ENCODE measurements around the gene C16orf78.

C16orf78 gene

DNA sequence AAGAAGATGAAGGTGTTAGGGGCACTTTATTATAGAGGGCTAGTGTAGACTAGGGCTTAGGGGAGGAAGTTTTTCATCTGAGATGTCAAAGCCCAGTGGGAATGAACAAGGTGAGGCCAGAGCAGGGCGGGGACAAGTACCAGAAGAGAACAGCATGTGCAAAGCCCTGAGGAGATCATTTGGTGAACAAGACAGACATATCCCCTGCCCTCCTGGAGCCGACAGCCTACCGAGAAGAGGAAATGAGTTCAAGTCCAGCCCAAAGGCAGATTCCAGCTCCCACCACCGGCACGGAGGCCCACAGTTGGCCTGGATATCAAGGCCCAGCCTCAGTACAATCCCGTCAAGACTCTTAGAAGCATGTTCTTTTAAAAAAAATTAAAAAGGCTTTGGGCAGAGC is 61.1 kb downstream of the C16orf78 start:
- peaks cover 6% of the 10 kb centered on the region; the same call in 1 of the 2 replicates for H3K27me3 ChIP-seq (ENCODE audit: insufficient read depth, low read length)
- H3K4me3 ChIP-seq (ENCODE audit: low read depth, low read length, poor library complexity, severe bottlenecking) = no peak overlapping the region
- H3K4me2 ChIP-seq (ENCODE audit: low read length) = no peak overlapping the region
- H3K79me2 ChIP-seq (ENCODE audit: insufficient read depth, low read length) = no peaks in the 10 kb centered on the region
- no peaks in the 10 kb centered on the region for H4K20me1 ChIP-seq (ENCODE audit: insufficient read depth, low read length)
- H3K9me3 ChIP-seq (ENCODE audit: low read length) = no peaks in the 10 kb centered on the region
- no peaks in the 10 kb centered on the region for H3K4me1 ChIP-seq (ENCODE audit: insufficient read depth, low read length, severe bottlenecking)
- no peaks in the 10 kb centered on the region for H3F3A ChIP-seq (ENCODE audit: insufficient read depth, low read length)
- H3K36me3 ChIP-seq (ENCODE audit: insufficient read depth, low read length) = no peaks in the 10 kb centered on the region
- H3K9ac ChIP-seq (ENCODE audit: low read length) = no peak overlapping the region
- no peak for TF ChIP-seq EZH2 (IDR thresholded peaks at IDR 0.05; ENCODE audit: borderline replicate concordance, low read length)
- TF ChIP-seq CTCF (IDR thresholded peaks at IDR 0.05; ENCODE audit: low read length) = no peak
- no peak overlapping the region for H3K27ac ChIP-seq (ENCODE audit: low read depth, low read length, poor library complexity, severe bottlenecking)
- no peaks in the 10 kb centered on the region for H3K9me2 ChIP-seq (ENCODE audit: low read depth, low read length)
- no peak overlapping the region for H2AFZ ChIP-seq (ENCODE audit: low read length)

DNA sequence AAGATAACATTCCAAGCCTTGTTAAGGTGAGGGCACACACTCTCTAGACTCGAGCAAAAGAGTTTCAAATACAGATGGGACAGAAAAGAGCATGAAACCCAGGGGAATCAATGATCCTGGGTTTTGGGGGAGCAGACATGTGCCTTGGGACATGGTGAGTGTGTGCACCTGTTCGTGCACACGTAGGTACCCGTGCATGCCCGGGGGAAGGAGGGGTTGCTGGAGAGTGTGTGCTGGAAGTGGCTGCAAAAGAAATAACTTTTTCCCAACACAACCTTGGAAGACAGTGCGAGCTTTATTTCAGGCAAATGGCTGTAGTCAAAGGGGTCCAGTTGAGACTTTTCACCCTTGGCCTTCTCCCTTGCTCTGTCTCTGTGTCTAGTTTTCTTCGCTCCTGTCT is 62.6 kb downstream of the C16orf78 start:
- no peak overlapping the region for H2AFZ ChIP-seq (ENCODE audit: low read length)
- peaks cover 6% of the 10 kb centered on the region; the same call in 1 of the 2 replicates for H3K27me3 ChIP-seq (ENCODE audit: insufficient read depth, low read length)

GRCh38 chr16:49437344-49437743 is 63.7 kb downstream of the C16orf78 start:
- Histone ChIP-seq H3K27ac (ENCODE audit: low read depth, low read length, poor library complexity, severe bottlenecking) (no peak overlapping the region), H3K9ac (ENCODE audit: low read length) (no peak overlapping the region), H3K9me2 (ENCODE audit: low read depth, low read length) (no peaks in the 10 kb centered on the region), H3K27me3 (ENCODE audit: insufficient read depth, low read length) (peaks cover 6% of the 10 kb centered on the region; the same call in 1 of the 2 replicates), H3K79me2 (ENCODE audit: insufficient read depth, low read length) (no peaks in the 10 kb centered on the region), H3K4me1 (ENCODE audit: insufficient read depth, low read length, severe bottlenecking) (peaks cover 21% of the 10 kb centered on the region), H3K4me3 (ENCODE audit: low read depth, low read length, poor library complexity, severe bottlenecking) (no peak overlapping the region), H3F3A (ENCODE audit: insufficient read depth, low read length) (no peaks in the 10 kb centered on the region), H3K36me3 (ENCODE audit: insufficient read depth, low read length) (no peaks in the 10 kb centered on the region), H3K4me2 (ENCODE audit: low read length) (no peak overlapping the region), H4K20me1 (ENCODE audit: insufficient read depth, low read length) (no peaks in the 10 kb centered on the region), H2AFZ (ENCODE audit: low read length) (no peak overlapping the region), H3K9me3 (ENCODE audit: low read length) (no peaks in the 10 kb centered on the region)
- TF ChIP-seq EZH2 (IDR thresholded peaks at IDR 0.05; ENCODE audit: borderline replicate concordance, low read length) (no peak), CTCF (IDR thresholded peaks at IDR 0.05; ENCODE audit: low read length) (no peak)

More for the DNA sequence above, 62.6 kb downstream of the C16orf78 start:
- H3K9ac ChIP-seq (ENCODE audit: low read length) = no peak overlapping the region
- H3K27ac ChIP-seq (ENCODE audit: low read depth, low read length, poor library complexity, severe bottlenecking) = no peak overlapping the region
- no peaks in the 10 kb centered on the region for H3K9me3 ChIP-seq (ENCODE audit: low read length)
- H3K4me1 ChIP-seq (ENCODE audit: insufficient read depth, low read length, severe bottlenecking) = peaks cover 9% of the 10 kb centered on the region
- no peaks in the 10 kb centered on the region for H4K20me1 ChIP-seq (ENCODE audit: insufficient read depth, low read length)
- H3F3A ChIP-seq (ENCODE audit: insufficient read depth, low read length) = no peaks in the 10 kb centered on the region
- TF ChIP-seq CTCF (IDR thresholded peaks at IDR 0.05; ENCODE audit: low read length) (no peak), EZH2 (IDR thresholded peaks at IDR 0.05; ENCODE audit: borderline replicate concordance, low read length) (no peak)
- H3K36me3 ChIP-seq (ENCODE audit: insufficient read depth, low read length) = no peaks in the 10 kb centered on the region
- H3K4me2 ChIP-seq (ENCODE audit: low read length) = no peak overlapping the region
- no peaks in the 10 kb centered on the region for H3K79me2 ChIP-seq (ENCODE audit: insufficient read depth, low read length)
- H3K9me2 ChIP-seq (ENCODE audit: low read depth, low read length) = no peaks in the 10 kb centered on the region
- H3K4me3 ChIP-seq (ENCODE audit: low read depth, low read length, poor library complexity, severe bottlenecking) = no peak overlapping the region
